Embryonic facial prominence (tissue), 1 donor: ENCODE data around the gene ENDOV.

ENCODE experiments used
- DNase-seq: peaks from one replicate; pipeline ENCODE4 v3.0.0-alpha.2; 2016; ENCODE audit errors: extremely low spot score

Gene ENDOV

DNA sequence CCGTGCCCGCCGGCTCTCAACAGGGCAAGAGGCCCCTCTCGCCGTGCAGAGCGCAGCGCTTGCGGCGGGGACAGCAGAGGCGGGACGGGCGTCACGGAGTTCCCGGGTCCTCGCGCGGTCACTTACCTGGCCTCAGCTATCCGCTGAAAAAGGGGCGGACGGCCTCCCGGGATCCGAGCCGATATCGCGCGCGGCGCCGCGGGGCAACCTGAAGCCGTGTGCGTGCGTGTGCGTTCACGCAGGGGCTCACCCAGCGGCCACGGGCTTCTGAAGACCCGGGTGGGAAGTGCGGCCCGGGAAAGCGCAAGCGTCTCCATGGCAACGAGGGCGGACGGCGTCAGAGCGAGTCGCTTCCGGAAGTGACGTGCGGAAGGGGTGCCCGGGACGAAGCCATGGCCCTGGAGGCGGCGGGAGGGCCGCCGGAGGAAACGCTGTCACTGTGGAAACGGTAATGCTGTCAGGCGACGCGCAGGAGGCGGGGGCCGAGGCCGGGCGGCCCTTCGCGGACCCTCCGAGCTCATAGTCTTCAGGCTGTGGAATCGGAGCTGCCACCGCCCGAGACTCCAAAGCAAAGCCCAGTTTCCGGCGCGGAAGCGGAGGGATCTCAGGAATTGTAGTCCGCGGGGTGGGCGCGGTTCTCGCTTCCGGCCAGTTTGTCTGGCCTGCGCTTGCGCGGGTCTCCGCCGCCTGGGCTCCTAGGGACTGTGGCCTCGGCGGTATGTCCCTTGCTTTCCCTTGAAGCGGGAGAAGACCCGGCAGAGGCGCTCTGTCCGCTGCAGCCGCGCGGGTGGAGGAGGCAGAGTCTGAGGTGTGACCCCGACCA lies at the start of gene ENDOV:
Gene ENDOV (plus strand): TSS at position 365 of the 823 bp plus-strand sequence. CDS start 28 bp downstream, at position 393.
- DNase-seq = peak; percentile 93

GRCh38 chr17:80365983-80366382 lies 49.0 kb upstream of the ENDOV start:
- DNase-seq = no peak

GRCh38 chr17:80367503-80367902 lies 47.5 kb upstream of the ENDOV start:
- no peak for DNase-seq

DNA sequence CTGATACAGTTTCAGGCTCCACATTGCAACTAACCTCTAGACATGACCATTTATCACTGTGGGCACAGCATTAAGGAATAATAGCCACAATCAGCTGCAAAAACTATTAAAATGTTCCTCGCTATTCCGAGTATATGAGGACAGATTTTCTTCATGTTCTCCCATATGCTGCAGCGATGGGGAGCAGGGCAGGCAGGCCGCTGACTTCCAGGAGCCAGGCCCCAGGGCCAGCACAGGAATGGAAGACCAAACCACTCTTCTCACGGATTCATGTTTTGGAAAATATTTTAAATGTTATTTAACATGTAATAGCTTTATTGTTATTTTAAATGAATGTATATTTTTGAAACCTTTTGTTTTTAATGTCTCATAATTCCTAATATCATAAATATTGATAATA lies 43.8 kb upstream of the ENDOV start:
- no peak for DNase-seq

DNA sequence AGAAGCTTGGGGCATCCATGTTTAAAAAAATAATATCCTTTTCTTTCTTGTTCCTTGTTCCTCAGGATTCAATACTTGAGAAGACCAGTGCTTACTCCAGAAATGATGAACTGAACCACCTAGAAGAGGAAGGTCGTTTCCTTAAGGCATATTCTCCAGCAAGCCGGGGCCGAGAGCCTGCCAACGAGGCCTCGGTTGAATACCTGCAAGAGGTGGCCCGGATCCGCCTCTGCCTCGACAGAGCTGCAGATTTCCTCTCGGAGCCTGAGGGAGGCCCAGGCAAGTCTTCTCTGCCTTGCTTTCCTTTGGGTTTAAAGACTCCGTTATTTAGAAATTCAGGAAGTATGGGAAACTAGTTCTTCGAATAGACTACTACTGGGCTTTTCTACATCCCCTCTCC lies 42.5 kb upstream of the ENDOV start:
- DNase-seq = no peak

DNA sequence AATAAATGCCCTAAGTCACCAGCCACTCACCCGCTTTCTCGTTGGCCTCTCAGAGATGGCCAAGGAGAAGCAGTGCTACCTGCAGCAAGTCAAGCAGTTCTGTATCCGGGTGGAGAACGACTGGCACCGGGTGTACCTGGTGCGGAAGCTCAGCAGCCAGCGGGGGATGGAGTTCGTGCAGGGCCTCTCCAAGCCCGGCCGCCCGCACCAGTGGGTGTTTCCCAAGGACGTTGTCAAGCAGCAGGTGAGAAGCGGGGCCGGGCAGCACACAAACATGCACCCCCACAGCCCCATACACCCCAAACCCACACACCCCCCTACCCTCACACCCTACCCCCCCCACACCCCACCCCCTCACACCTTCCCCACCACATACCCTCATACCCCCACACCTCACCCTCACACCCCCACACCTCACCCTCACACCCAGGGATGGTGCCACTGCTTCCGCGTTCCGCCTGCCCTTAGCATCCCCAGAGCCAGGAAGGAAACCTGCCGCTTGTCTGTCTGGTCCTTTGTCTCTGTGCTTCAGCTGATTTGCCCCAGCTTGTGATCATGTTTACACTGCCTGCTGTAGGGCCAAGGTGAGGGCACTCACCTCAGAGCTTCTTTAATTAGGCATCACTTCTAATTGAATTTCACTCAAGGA lies 41.9 kb upstream of the ENDOV start:
- DNase-seq = no peak

GRCh38 chr17:80374039-80374731 lies 40.8 kb upstream of the ENDOV start:
- DNase-seq = no peak

DNA sequence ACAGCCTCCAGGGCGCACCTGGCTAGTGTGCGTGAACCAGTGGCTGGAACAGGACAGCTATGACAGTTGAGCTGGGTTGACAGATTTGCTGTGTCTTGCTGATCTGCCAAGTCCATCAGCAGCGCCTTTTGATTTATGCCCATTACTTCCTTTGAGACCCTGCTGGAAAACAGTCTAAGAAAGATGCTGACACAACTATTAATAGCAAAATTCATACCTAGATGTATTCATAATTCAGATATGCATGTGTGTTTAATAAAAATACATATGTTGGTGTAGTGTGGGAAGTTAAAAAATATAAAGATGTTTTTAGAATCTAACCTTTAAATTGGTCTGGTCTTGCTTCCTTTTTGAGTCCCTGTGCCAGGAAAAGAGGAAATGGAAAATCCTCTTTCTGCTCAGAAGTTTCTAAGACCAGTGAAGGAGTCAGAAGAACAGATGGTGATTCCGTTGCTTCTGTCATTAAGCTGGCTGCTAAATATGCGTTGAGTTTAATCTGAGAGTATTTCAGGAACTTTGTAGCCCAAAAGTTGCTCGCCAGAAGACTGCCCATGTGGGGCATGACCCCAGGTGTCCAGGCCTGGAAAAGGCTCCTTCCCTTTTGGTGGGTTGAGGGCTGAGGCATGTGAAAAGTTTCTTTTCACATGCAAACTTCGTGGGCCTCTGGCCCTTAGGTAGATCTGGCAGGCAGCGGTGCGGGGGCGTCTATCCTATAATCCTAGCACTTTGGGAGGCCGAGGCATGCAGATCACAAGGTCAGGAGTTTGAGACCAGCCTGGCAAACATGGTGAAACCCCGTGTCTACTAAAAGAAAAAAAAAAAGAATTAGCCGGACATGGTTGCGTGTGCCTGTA lies 40.0 kb upstream of the ENDOV start:
- DNase-seq = no peak

DNA sequence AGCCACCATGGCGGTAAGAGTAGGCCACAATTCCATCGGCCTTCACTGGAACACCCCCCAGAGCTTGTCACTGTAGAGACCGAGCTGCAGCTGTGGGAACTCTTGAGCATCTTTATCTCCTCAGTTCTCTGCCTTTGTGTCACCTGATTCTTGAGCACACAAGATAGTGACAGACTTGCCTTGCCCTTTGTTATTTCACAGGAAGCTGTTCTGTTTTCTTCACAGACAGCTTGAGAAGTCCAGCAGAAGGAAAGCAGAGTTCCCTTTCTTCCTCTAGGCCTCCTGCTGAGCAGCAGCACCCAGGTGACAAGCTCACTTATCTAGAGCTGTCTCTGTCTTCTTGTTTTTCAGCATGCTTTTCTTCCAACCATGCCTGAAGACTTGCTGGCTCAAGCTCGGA lies 38.4 kb upstream of the ENDOV start:
- DNase-seq = no peak

GRCh38 chr17:80377798-80378197 lies 37.2 kb upstream of the ENDOV start:
- DNase-seq = no peak

- DNase-seq = no peak
Observed at GRCh38 chr17:80379348-80379747, 35.6 kb upstream of the ENDOV start.

GRCh38 chr17:80380068-80380467 lies 34.9 kb upstream of the ENDOV start:
- DNase-seq = no peak

DNA sequence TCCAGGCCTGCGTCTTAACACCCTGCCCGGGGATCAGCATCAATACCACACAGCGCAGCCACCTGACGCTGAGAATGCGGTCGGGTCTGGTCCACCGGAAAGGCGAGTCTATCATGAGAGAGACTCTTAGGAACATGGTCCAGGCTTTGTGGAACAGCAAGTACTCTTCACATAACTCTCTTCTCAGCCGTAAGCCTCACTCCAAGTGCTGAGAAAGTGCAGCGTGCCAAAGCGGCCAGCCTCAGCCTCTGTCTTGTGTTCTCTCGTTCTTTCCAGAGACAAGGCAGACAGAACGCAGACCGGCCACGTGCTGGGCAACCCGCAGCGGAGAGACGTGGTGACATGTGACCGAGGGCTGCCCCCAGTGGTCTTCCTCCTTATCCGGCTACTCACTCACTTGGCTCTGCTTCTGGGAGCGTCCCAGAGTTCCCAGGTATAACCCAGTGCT lies 34.4 kb upstream of the ENDOV start:
- DNase-seq = no peak

- no peak for DNase-seq
Observed at GRCh38 chr17:80381416-80381923, 33.5 kb upstream of the ENDOV start.

GRCh38 chr17:80382446-80382845 lies 32.5 kb upstream of the ENDOV start:
- no peak for DNase-seq

DNA sequence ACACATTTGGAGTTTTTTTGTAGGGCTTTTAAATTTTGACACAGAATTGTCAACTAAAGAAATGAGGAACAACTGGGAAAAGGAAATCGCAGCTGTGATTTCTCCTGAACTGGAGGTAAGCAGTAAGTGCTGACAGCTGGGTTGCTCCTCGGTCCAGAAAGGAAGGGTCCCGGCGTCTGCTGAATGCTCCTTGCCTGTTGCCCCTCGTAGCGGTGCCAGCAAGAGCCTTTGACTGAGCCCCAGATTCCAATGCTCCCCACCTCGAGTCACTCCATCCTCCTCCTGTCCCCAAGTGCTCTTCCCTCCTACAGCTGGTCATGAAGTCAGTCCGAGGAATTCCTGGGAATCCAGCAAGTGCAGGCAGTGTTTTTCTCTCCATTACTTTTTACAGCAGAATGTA lies 32.0 kb upstream of the ENDOV start:
- DNase-seq = no peak

GRCh38 chr17:80384078-80384960 lies 30.6 kb upstream of the ENDOV start:
- DNase-seq = no peak

- no peak for DNase-seq
Observed at GRCh38 chr17:80385046-80385445, 29.9 kb upstream of the ENDOV start.

DNA sequence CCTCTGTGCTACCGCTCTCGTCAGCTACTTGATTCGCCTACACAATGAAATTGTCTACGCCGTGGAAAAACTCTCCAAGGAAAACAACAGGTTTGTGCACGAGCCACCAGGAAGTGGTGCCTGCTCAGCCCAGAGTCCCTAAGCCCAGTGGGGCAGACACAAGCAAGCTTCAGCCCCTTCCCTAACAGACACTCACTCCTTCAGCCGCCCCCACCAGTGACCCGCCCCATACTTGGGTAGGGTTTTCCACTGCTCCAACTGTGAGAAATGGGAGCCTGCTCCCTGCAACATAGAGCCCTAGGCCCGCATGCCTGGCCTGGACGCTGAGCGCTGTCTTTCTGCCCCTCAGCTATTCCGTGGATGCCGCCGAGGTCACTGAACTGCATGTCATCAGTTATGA lies 28.6 kb upstream of the ENDOV start:
- no peak for DNase-seq

- no peak for DNase-seq
Observed at GRCh38 chr17:80387071-80387470, 27.9 kb upstream of the ENDOV start.

- no peak for DNase-seq
Observed at GRCh38 chr17:80388175-80388574, 26.8 kb upstream of the ENDOV start.
